ENCODE measurements around the gene ATAT1. TPM values are rescaled to one million over a fixed set of nuclear protein-coding genes. Genes with fewer than 3 reads are reported as not detected.

The ATAT1 gene
- total and polyA plus RNA-seq, 2 of the 13 experiments (the other 11 are each of a cell fraction or from before 2014, with no cell fraction given), result 9.2 to 23.6 TPM

- in situ Hi-C loops (cut with HindIII; ENCODE audit: extremely low pct_ligation_motif_present, low pct_unique_long_range_greater_than_20kb), result no loop called here
- FAIRE-seq, result no peak
- 1% methylated on average over 10 of the region's 10 CpGs for WGBS (ENCODE audit: low lambda C conversion rate)
- TF ChIP-seq ZNF124 (CRISPR knock-in tag; IDR thresholded peaks at IDR 0.05), result no peak
- peak; percentile 15; the same call in 1 of the 2 replicates for TF ChIP-seq IKZF5 (CRISPR knock-in tag; IDR thresholded peaks at IDR 0.05)
- TF ChIP-seq ZNF329 (CRISPR knock-in tag; IDR thresholded peaks at IDR 0.05; ENCODE audit: low read depth), result 0 out of 2 replicates have a peak, but pooled peaks have one; percentile 29
- peak; percentile 87; the same call in 1 of the 2 replicates for TF ChIP-seq AFF4 (CRISPR knock-in tag; IDR thresholded peaks at IDR 0.05)
- peak; percentile 50; the same call in 1 of the 2 replicates for TF ChIP-seq REL (CRISPR knock-in tag; conservative IDR thresholded peaks at IDR 0.05)
- 0 out of 2 replicates have a peak, but pooled peaks have one; percentile 51 for TF ChIP-seq ZNF431 (CRISPR knock-in tag; IDR thresholded peaks at IDR 0.05; ENCODE audit: borderline replicate concordance, low read depth)
- peak; percentile 99 for TF ChIP-seq ZC3H4 (CRISPR knock-in tag; IDR thresholded peaks at IDR 0.05; ENCODE audit: borderline replicate concordance)
- peak; percentile 69; the same call in 1 of the 2 replicates for TF ChIP-seq ZSCAN21 (CRISPR knock-in tag; IDR thresholded peaks at IDR 0.05; ENCODE audit: borderline replicate concordance)
- TF ChIP-seq CCDC6 (CRISPR knock-in tag; IDR thresholded peaks at IDR 0.05), result 0 out of 2 replicates have a peak, but pooled peaks have one; percentile 59
- TF ChIP-seq EHMT2 (IDR thresholded peaks at IDR 0.05; ENCODE audit: borderline replicate concordance, low read depth, low read length), result no peak
- 0 out of 2 replicates have a peak, but pooled peaks have one; percentile 24 for TF ChIP-seq PAXIP1 (CRISPR knock-in tag; conservative IDR thresholded peaks at IDR 0.05)
- TF ChIP-seq POLR2AphosphoS2 (IDR thresholded peaks at IDR 0.05; ENCODE audit: low read depth, low read length), result peak; percentile 91
- TF ChIP-seq SSRP1 (CRISPR knock-in tag; IDR thresholded peaks at IDR 0.05), result peak; percentile 100
- TF ChIP-seq ZNF563 (CRISPR knock-in tag; IDR thresholded peaks at IDR 0.05), result 0 out of 2 replicates have a peak, but pooled peaks have one; percentile 14
Measured at GRCh38 chr6:30615958-30616810, 10.5 kb upstream of the ATAT1 start.

More at GRCh38 chr6:30615958-30616810, 10.5 kb upstream of the ATAT1 start:
- Histone ChIP-seq H3K4me3 (replicated peaks in 1 of 3; ENCODE audit: insufficient read depth in 1 of 3, low read depth in 2 of 3, low read length in 3 of 3) (peak overlapping the region; percentile 74 to 97 (median 87)), H4K20me1 (ENCODE audit: insufficient read depth, low read length) (peaks cover 12% of the 10 kb centered on the region), H2AFZ (ENCODE audit: low read length) (no peak overlapping the region), H3K9ac (ENCODE audit: insufficient read depth, low read depth, low read length) (peak overlapping the region; percentile 100), H3K9me3 (ENCODE audit: low read length) (no peaks in the 10 kb centered on the region), H3K4me1 (ENCODE audit: insufficient read depth, low read length) (peaks cover 35% of the 10 kb centered on the region), H3K27me3 (ENCODE audit: control insufficient read depth in 1 of 2, insufficient read depth in 2 of 2, low read length in 2 of 2) (no peaks in the 10 kb centered on the region; a peak in 1 of 5 replicates), H3K4me2 (ENCODE audit: low read depth, low read length) (peak overlapping the region; percentile 88), H3K79me2 (ENCODE audit: insufficient read depth, low read length) (peaks cover 44% of the 10 kb centered on the region), H3K27ac (ENCODE audit: extremely low read length, insufficient read depth, low read length) (peak overlapping the region; percentile 98), H3K36me3 (replicated peaks in 1 of 2; ENCODE audit: control insufficient read depth in 1 of 2, insufficient read depth in 2 of 2, low read length in 2 of 2) (peaks cover 2 to 12% of the 10 kb centered on the region in 2 experiments)
- DNase-seq (ENCODE audit: low spot score), result peak; percentile 61
- BruUV-seq (replicated peaks), result no TSS peak
- no peak for ATAC-seq
- POLR2A ChIA-PET, result interaction anchor here (0.6 to 4.8 kb wide), 27 partner anchors 10 to 168 kb away, joined by 3 to 172 read pairs (median 8); partner anchors contain the start of genes ABCF1, ATAT1, C6orf136 and DHX16
- CTCF ChIA-PET (ENCODE audit: low intra/inter-chr PET ratio, low total read pairs), result no interaction called here
- intact Hi-C loops (cut with micrococcal nuclease; ENCODE audit: unreplicated experiment), result loop anchor here (2.0 to 5.0 kb wide), 3 partner anchors 41 to 105 kb away; partner anchors contain the start of genes DHX16 and TUBB
